CD4-positive, alpha-beta T cell treated with Interleukin-1 beta for 1 hour (primary cell): ENCODE measurements around the gene FILIP1.

ENCODE experiments used
- DNase-seq, 2 donors: peaks; one replicate each; pipeline ENCODE4 v3.0.0-alpha.2; 2020 to 2022

The FILIP1 gene

GRCh38 chr6:75288023-75288422 lies 205.6 kb downstream of the FILIP1 start:
- DNase-seq = no peak

- DNase-seq = no peak
These were observed 206.2 kb downstream of the FILIP1 start for GRCh38 chr6:75287424-75287823.

GRCh38 chr6:75286955-75287354 lies 206.6 kb downstream of the FILIP1 start:
- no peak for DNase-seq

- DNase-seq = no peak
These were observed 208.3 kb downstream of the FILIP1 start for GRCh38 chr6:75285283-75285639.

GRCh38 chr6:75284632-75285282 lies 208.8 kb downstream of the FILIP1 start, which contains the start of gene TMEM30A:
Gene TMEM30A (minus strand): TSS chr6:75284792. CDS start chr6:75284638, 154 bp downstream.
- DNase-seq = peak; percentile 97 to 98

GRCh38 chr6:75283907-75284631 lies 209.5 kb downstream of the FILIP1 start:
- peak in 1 of 2 donors; percentile 26 for DNase-seq

GRCh38 chr6:75282706-75283105 lies 210.9 kb downstream of the FILIP1 start:
- no peak for DNase-seq

- no peak for DNase-seq
These were observed 211.9 kb downstream of the FILIP1 start for GRCh38 chr6:75281653-75282052.

GRCh38 chr6:75280131-75280855 lies 213.3 kb downstream of the FILIP1 start:
- no peak for DNase-seq

- DNase-seq = no peak
These were observed 214.2 kb downstream of the FILIP1 start for GRCh38 chr6:75279418-75279817.

- DNase-seq = no peak
These were observed 215.0 kb downstream of the FILIP1 start for GRCh38 chr6:75278474-75279077.

- DNase-seq = no peak
These were observed 218.5 kb downstream of the FILIP1 start for GRCh38 chr6:75275067-75275466.

GRCh38 chr6:75273009-75273408 lies 220.6 kb downstream of the FILIP1 start:
- no peak for DNase-seq

- no peak for DNase-seq
These were observed 221.3 kb downstream of the FILIP1 start for GRCh38 chr6:75272145-75272840.

GRCh38 chr6:75268988-75269354 lies 224.6 kb downstream of the FILIP1 start:
- DNase-seq = peak in 1 of 2 donors; percentile 10

GRCh38 chr6:75268121-75268987 lies 225.2 kb downstream of the FILIP1 start:
- DNase-seq = no peak

GRCh38 chr6:75267461-75267860 lies 226.1 kb downstream of the FILIP1 start:
- no peak for DNase-seq

- DNase-seq = peak in 1 of 2 donors; percentile 54
These were observed 226.8 kb downstream of the FILIP1 start for GRCh38 chr6:75266716-75267291.

GRCh38 chr6:75263401-75263750 lies 230.2 kb downstream of the FILIP1 start:
- DNase-seq = no peak

- no peak for DNase-seq
These were observed 230.7 kb downstream of the FILIP1 start for GRCh38 chr6:75262716-75263400.

GRCh38 chr6:75261299-75261698 lies 232.3 kb downstream of the FILIP1 start:
- no peak for DNase-seq
